HAP-1 (cell line): ENCODE measurements around the gene CFAP69.
"Not testable (repeated sequence)": the region's sequence is repeated elsewhere in the genome, so short reads cannot be mapped to it uniquely, and the experiment has no call there.

Source experiments
- DNase-seq, 2 experiments: peaks; one replicate each; pipeline ENCODE4 v3.0.0-alpha.2; 2016 to 2020; ENCODE audit warnings: low spot score in 2 of 2
- H3K27me3 ChIP-seq: fragments of 250-450 bp; sonication (Bioruptor Pico); 2 replicates; pipeline ENCODE4 v1.5.1; 2020; ENCODE audit warnings: low read depth, mild to moderate bottlenecking, moderate library complexity
- H3K36me3 ChIP-seq: fragments of 250-450 bp; sonication (Bioruptor Pico); replicated peaks from 2 replicates; pipeline ENCODE4 v1.5.1; 2020; ENCODE audit warnings: mild to moderate bottlenecking
- H3K4me1 ChIP-seq: fragments of 250-450 bp; sonication (Bioruptor Pico); 2 replicates; pipeline ENCODE4 v1.5.1; 2020; ENCODE audit warnings: mild to moderate bottlenecking
- H3K4me3 ChIP-seq: fragments of 250-450 bp; sonication (Bioruptor Pico); 2 replicates; pipeline ENCODE4 v1.5.1; 2020; ENCODE audit warnings: mild to moderate bottlenecking, moderate library complexity
- H3K9me3 ChIP-seq: fragments of 250-450 bp; sonication (Bioruptor Pico); 2 replicates; pipeline ENCODE4 v1.5.1; 2020; ENCODE audit warnings: mild to moderate bottlenecking, moderate library complexity
- in situ Hi-C: fragments of 300-500 bp; cut with MboI; formaldehyde crosslinking; loops from 3 replicates; pipeline ENCODE4 v1.14.3; 2020; ENCODE audit warnings: low sequenced_read_pairs, inconsistent platforms, mixed read lengths

CFAP69 gene

GRCh38 chr7:90311175-90311574, 66.2 kb downstream of the CFAP69 start:
- Histone ChIP-seq H3K4me1 (peaks cover 3% of the 10 kb centered on the region), H3K36me3 (no peaks in the 10 kb centered on the region), H3K4me3 (no peak overlapping the region), H3K27me3 (no peaks in the 10 kb centered on the region), H3K9me3 (no peaks in the 10 kb centered on the region)
- in situ Hi-C loops = no loop called here
- DNase-seq = no peak

- Histone ChIP-seq H3K4me1 (peaks cover 11% of the 10 kb centered on the region), H3K27me3 (no peaks in the 10 kb centered on the region), H3K4me3 (no peak overlapping the region), H3K36me3 (no peaks in the 10 kb centered on the region), H3K9me3 (no peaks in the 10 kb centered on the region)
- DNase-seq = no peak
- in situ Hi-C loops = no loop called here
Measured at GRCh38 chr7:90312745-90313144, 67.8 kb downstream of the CFAP69 start.

- Histone ChIP-seq H3K27me3 (no peaks in the 10 kb centered on the region), H3K36me3 (no peaks in the 10 kb centered on the region), H3K4me1 (peaks cover 11% of the 10 kb centered on the region), H3K9me3 (no peaks in the 10 kb centered on the region), H3K4me3 (no peak overlapping the region)
- DNase-seq = no peak
- in situ Hi-C loops = no loop called here
Measured at GRCh38 chr7:90313907-90314306, 68.9 kb downstream of the CFAP69 start.

GRCh38 chr7:90320014-90320413, 75.0 kb downstream of the CFAP69 start:
- in situ Hi-C loops = no loop called here
- Histone ChIP-seq H3K27me3 (no peaks in the 10 kb centered on the region; the same call in 1 of the 2 replicates), H3K9me3 (no peaks in the 10 kb centered on the region), H3K4me3 (no peak overlapping the region), H3K36me3 (no peaks in the 10 kb centered on the region), H3K4me1 (peaks cover 11% of the 10 kb centered on the region)
- DNase-seq = no peak

GRCh38 chr7:90320418-90320800, 75.4 kb downstream of the CFAP69 start:
- in situ Hi-C loops = no loop called here
- DNase-seq = no peak
- no peaks in the 10 kb centered on the region for H3K36me3 ChIP-seq
- H3K9me3 ChIP-seq = no peaks in the 10 kb centered on the region
- H3K4me1 ChIP-seq = peaks cover 11% of the 10 kb centered on the region
- no peaks in the 10 kb centered on the region; the same call in 1 of the 2 replicates for H3K27me3 ChIP-seq
- no peak overlapping the region for H3K4me3 ChIP-seq

GRCh38 chr7:90320801-90321494, 76.0 kb downstream of the CFAP69 start, which contains the start of gene FAM237B:
Gene FAM237B, minus strand, starts transcription at chr7:90321304. Its CDS starts 1,556 bp downstream, at chr7:90319748.
- no peaks in the 10 kb centered on the region; the same call in 1 of the 2 replicates for H3K27me3 ChIP-seq
- in situ Hi-C loops = no loop called here
- H3K9me3 ChIP-seq = no peaks in the 10 kb centered on the region
- H3K36me3 ChIP-seq = no peaks in the 10 kb centered on the region
- no peak for DNase-seq
- H3K4me3 ChIP-seq = no peak within 1 kb of the TSS
- peaks cover 10% of the 10 kb centered on the region for H3K4me1 ChIP-seq

- DNase-seq = no peak
- H3K36me3 ChIP-seq = no peaks in the 10 kb centered on the region
- H3K4me1 ChIP-seq = peaks cover 6% of the 10 kb centered on the region
- in situ Hi-C loops = no loop called here
- H3K27me3 ChIP-seq = no peaks in the 10 kb centered on the region; the same call in 1 of the 2 replicates
- H3K4me3 ChIP-seq = no peak overlapping the region
- no peaks in the 10 kb centered on the region for H3K9me3 ChIP-seq
Measured at GRCh38 chr7:90322837-90323236, 77.9 kb downstream of the CFAP69 start.

GRCh38 chr7:90326500-90326899, 81.5 kb downstream of the CFAP69 start:
- in situ Hi-C loops = no loop called here
- Histone ChIP-seq H3K4me3 (no peak overlapping the region), H3K4me1 (peaks cover 6% of the 10 kb centered on the region), H3K36me3 (no peaks in the 10 kb centered on the region), H3K9me3 (no peaks in the 10 kb centered on the region), H3K27me3 (no peaks in the 10 kb centered on the region; the same call in 1 of the 2 replicates)
- DNase-seq = peak; percentile 63 to 87

- no peaks in the 10 kb centered on the region for H3K27me3 ChIP-seq
- in situ Hi-C loops = no loop called here
Measured at GRCh38 chr7:90334193-90334843, 89.3 kb downstream of the CFAP69 start.

GRCh38 chr7:90334926-90335325, 90.0 kb downstream of the CFAP69 start:
- H3K27me3 ChIP-seq, DNase-seq, H3K4me1 ChIP-seq, H3K9me3 ChIP-seq, H3K36me3 ChIP-seq, in situ Hi-C loops, H3K4me3 ChIP-seq: not testable (repeated sequence)

More at GRCh38 chr7:90334193-90334843, 89.3 kb downstream of the CFAP69 start:
- no peaks in the 10 kb centered on the region; the same call in 1 of the 2 replicates for H3K9me3 ChIP-seq
- H3K4me3 ChIP-seq = no peak overlapping the region
- H3K36me3 ChIP-seq = no peaks in the 10 kb centered on the region
- no peaks in the 10 kb centered on the region; the same call in 1 of the 2 replicates for H3K4me1 ChIP-seq
- DNase-seq = no peak

GRCh38 chr7:90337106-90337505, 92.1 kb downstream of the CFAP69 start:
- Histone ChIP-seq H3K4me3 (no peak overlapping the region), H3K4me1 (no peaks in the 10 kb centered on the region; the same call in 1 of the 2 replicates), H3K36me3 (no peaks in the 10 kb centered on the region), H3K9me3 (no peaks in the 10 kb centered on the region; the same call in 1 of the 2 replicates), H3K27me3 (no peaks in the 10 kb centered on the region)
- no peak for DNase-seq
- in situ Hi-C loops = no loop called here

- Histone ChIP-seq H3K27me3 (no peaks in the 10 kb centered on the region), H3K4me3 (no peak overlapping the region), H3K4me1 (peaks cover 3% of the 10 kb centered on the region; the same call in 1 of the 2 replicates), H3K9me3 (no peaks in the 10 kb centered on the region), H3K36me3 (no peaks in the 10 kb centered on the region)
- in situ Hi-C loops = no loop called here
- no peak for DNase-seq
Measured at GRCh38 chr7:90345016-90345415, 100.0 kb downstream of the CFAP69 start.

GRCh38 chr7:90345595-90346335, 100.8 kb downstream of the CFAP69 start:
- in situ Hi-C loops = no loop called here
- H3K27me3 ChIP-seq = no peaks in the 10 kb centered on the region
- H3K36me3 ChIP-seq = no peaks in the 10 kb centered on the region
- no peaks in the 10 kb centered on the region for H3K9me3 ChIP-seq
- H3K4me3 ChIP-seq = peak overlapping the region; percentile 91
- peaks cover 3% of the 10 kb centered on the region; the same call in 1 of the 2 replicates for H3K4me1 ChIP-seq
- DNase-seq = no peak
